Testis (tissue), 2 donors: ENCODE results near the gene MRNIP.

Source experiments
- POLR2A ChIP-seq: fragments of 450-650 bp; IDR thresholded peaks from one replicate; pipeline ENCODE4 v1.6.1; 2017; ENCODE audit warnings: antibody characterized with exemption, mild to moderate bottlenecking, moderate library complexity
- TF ChIP-seq, protein P1 (sequence below), 3 experiments: fragments of 450-650 bp in 2 of 3; fragments of 200-600 bp in 1 of 3; sonication (generic) in 1 of 3; IDR thresholded peaks; one replicate each; pipeline ENCODE4 v1.5.1; 2016 to 2019; ENCODE audit warnings: antibody characterized with exemption in 3 of 3, mild to moderate bottlenecking in 2 of 3, moderate library complexity in 1 of 3

DNA sequence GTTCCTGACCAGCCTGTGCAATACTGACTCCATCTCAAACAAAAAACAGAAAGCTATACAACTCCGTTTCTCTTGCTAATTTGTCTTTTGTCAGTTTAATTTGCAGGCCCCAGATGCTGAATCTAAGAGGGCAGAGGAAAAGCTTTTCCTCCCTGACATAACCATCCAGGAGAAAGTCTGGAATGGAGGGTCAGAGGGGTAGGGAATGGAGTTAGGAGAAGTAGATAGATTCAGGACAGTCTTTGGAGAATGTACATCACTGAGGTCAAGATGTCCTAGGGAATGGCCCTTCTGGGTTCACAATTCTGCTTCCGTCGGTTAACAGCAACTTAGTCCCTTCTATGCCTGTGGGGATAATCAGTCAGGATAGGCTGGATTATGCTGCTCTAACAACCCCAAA lies 44.5 kb downstream of the MRNIP start:
- TF ChIP-seq POLR2A, result no peak
- TF ChIP-seq, protein P1, sequence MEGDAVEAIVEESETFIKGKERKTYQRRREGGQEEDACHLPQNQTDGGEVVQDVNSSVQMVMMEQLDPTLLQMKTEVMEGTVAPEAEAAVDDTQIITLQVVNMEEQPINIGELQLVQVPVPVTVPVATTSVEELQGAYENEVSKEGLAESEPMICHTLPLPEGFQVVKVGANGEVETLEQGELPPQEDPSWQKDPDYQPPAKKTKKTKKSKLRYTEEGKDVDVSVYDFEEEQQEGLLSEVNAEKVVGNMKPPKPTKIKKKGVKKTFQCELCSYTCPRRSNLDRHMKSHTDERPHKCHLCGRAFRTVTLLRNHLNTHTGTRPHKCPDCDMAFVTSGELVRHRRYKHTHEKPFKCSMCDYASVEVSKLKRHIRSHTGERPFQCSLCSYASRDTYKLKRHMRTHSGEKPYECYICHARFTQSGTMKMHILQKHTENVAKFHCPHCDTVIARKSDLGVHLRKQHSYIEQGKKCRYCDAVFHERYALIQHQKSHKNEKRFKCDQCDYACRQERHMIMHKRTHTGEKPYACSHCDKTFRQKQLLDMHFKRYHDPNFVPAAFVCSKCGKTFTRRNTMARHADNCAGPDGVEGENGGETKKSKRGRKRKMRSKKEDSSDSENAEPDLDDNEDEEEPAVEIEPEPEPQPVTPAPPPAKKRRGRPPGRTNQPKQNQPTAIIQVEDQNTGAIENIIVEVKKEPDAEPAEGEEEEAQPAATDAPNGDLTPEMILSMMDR (IDR thresholded peaks at IDR 0.05), result no peak
